Neural cell (in vitro differentiated cells): ENCODE measurements around the gene ARHGAP30. TPM values are rescaled to one million over a fixed set of nuclear protein-coding genes. Genes with fewer than 3 reads are reported as not detected.
A peak's percentile ranks its signal among the peaks of the same experiment; 100 is the strongest.

ENCODE experiments used
- H2AFZ ChIP-seq: fragments of 200-600, 300-800 bp; sonication (generic), shearing (Covaris generic); 2 replicates; pipeline ENCODE4 v1.6.0; 2014; ENCODE audit warnings: low read depth, mild to moderate bottlenecking, antibody characterized with exemption, low read length, moderate library complexity
- H3F3A ChIP-seq: fragments of 200-600 bp; shearing (Covaris generic); 2 replicates; pipeline ENCODE4 v1.6.1; 2016; ENCODE audit warnings: mild to moderate bottlenecking, moderate library complexity, mixed read lengths, antibody characterized with exemption, low read length; ENCODE audit not compliant: insufficient read depth, poor library complexity, severe bottlenecking
- H3K27ac ChIP-seq: fragments of 200-600, 300-800 bp; sonication (generic), shearing (Covaris generic); 2 replicates; pipeline ENCODE4 v1.5.1; 2014; ENCODE audit warnings: mild to moderate bottlenecking, low read length, moderate library complexity
- H3K27me3 ChIP-seq: fragments of 300-800, 200-600 bp; sonication (generic), shearing (Covaris generic); 2 replicates; pipeline ENCODE4 v1.6.0; 2014; ENCODE audit warnings: mild to moderate bottlenecking, low read depth, low read length, moderate library complexity; ENCODE audit not compliant: insufficient read depth
- H3K36me3 ChIP-seq: fragments of 300-800, 200-600 bp; sonication (generic), shearing (Covaris generic); 2 replicates; pipeline ENCODE4 v1.5.1; 2014; ENCODE audit warnings: mild to moderate bottlenecking, antibody characterized with exemption, low read length, moderate library complexity; ENCODE audit not compliant: insufficient read depth
- H3K4me2 ChIP-seq: fragments of 300-800, 200-600 bp; sonication (generic), shearing (Covaris generic); 2 replicates; pipeline ENCODE4 v1.6.0; 2014; ENCODE audit warnings: mild to moderate bottlenecking, low read length
- H3K4me3 ChIP-seq: fragments of 300-800, 200-600 bp; sonication (generic), shearing (Covaris generic); 2 replicates; pipeline ENCODE4 v1.5.1; 2014; ENCODE audit warnings: mild to moderate bottlenecking, low read length, moderate library complexity
- H3K79me2 ChIP-seq: fragments of 200-600 bp; shearing (Covaris generic); replicated peaks from 2 replicates; pipeline ENCODE4 v1.6.0; 2014; ENCODE audit warnings: mild to moderate bottlenecking, low read length, moderate library complexity; ENCODE audit not compliant: insufficient read depth
- H3K9ac ChIP-seq: fragments of 300-800, 200-600 bp; sonication (generic), shearing (Covaris generic); 2 replicates; pipeline ENCODE4 v1.6.1; 2016; ENCODE audit warnings: mild to moderate bottlenecking, low read length, mixed read lengths
- H3K9me2 ChIP-seq: fragments of 200-600 bp; shearing (Covaris generic); 2 replicates; pipeline ENCODE4 v1.6.1; 2016; ENCODE audit warnings: mild to moderate bottlenecking, low read length, mixed read lengths; ENCODE audit not compliant: insufficient read depth
- H3K9me3 ChIP-seq: fragments of 200-600, 300-800 bp; sonication (generic), shearing (Covaris generic); 2 replicates; pipeline ENCODE4 v1.6.1; 2016; ENCODE audit warnings: mild to moderate bottlenecking, mixed run types, low read length, moderate library complexity, mixed read lengths
- H4K20me1 ChIP-seq: fragments of 200-600 bp; shearing (Covaris generic); 2 replicates; pipeline ENCODE4 v1.6.1; 2016; ENCODE audit warnings: mild to moderate bottlenecking, mixed run types; ENCODE audit not compliant: insufficient read depth
- EP300 ChIP-seq: fragments of 450-650 bp; conservative IDR thresholded peaks from 2 replicates; pipeline ENCODE4 v1.6.1; 2014; ENCODE audit warnings: antibody characterized with exemption, mild to moderate bottlenecking, moderate library complexity; ENCODE audit not compliant: poor library complexity, severe bottlenecking
- EZH2 ChIP-seq: fragments of 200-600, 300-800 bp; shearing (Covaris generic), sonication (generic); IDR thresholded peaks from 2 replicates; pipeline ENCODE4 v1.6.1; 2014; ENCODE audit warnings: antibody characterized with exemption, low read length, borderline replicate concordance, mild to moderate bottlenecking; ENCODE audit not compliant: insufficient read depth, poor library complexity, severe bottlenecking
- MXI1 ChIP-seq: fragments of 450-650 bp; conservative IDR thresholded peaks from 2 replicates; pipeline ENCODE4 v1.6.1; 2014; ENCODE audit warnings: antibody characterized with exemption, mild to moderate bottlenecking; ENCODE audit not compliant: poor library complexity, severe bottlenecking
- POLR2AphosphoS5 ChIP-seq: IDR thresholded peaks from 2 replicates; pipeline ENCODE4 v1.6.1; 2012
- RAD21 ChIP-seq: fragments of 450-650 bp; conservative IDR thresholded peaks from 2 replicates; pipeline ENCODE4 v1.6.1; 2014; ENCODE audit warnings: antibody characterized with exemption, mild to moderate bottlenecking, moderate library complexity
- REST ChIP-seq: IDR thresholded peaks from 2 replicates; pipeline ENCODE4 v1.6.1; 2012; ENCODE audit warnings: borderline replicate concordance
- SMC3 ChIP-seq: fragments of 450-650 bp; conservative IDR thresholded peaks from 2 replicates; pipeline ENCODE4 v1.6.1; 2014; ENCODE audit warnings: antibody characterized with exemption, mild to moderate bottlenecking, moderate library complexity; ENCODE audit not compliant: poor library complexity
- TAF1 ChIP-seq: IDR thresholded peaks from 2 replicates; pipeline ENCODE4 v1.6.1; 2012; ENCODE audit warnings: low read depth
- polyA plus RNA-seq: library from polyadenylated mRNA; depleted of rRNA; stranded (reverse); fragments of >200 nt; gene quantifications from 2 replicates; pipeline ENCODE4 v1.2.3, GENCODE V29; 2014
- TF ChIP-seq, protein P1 (sequence below): fragments of 450-650 bp; IDR thresholded peaks from 2 replicates; pipeline ENCODE4 v1.5.1; 2014; ENCODE audit warnings: antibody characterized with exemption, mild to moderate bottlenecking, moderate library complexity; ENCODE audit not compliant: poor library complexity, severe bottlenecking

ARHGAP30 gene
- polyA plus RNA-seq, 1 donor from 2014 or later, result not detected

DNA sequence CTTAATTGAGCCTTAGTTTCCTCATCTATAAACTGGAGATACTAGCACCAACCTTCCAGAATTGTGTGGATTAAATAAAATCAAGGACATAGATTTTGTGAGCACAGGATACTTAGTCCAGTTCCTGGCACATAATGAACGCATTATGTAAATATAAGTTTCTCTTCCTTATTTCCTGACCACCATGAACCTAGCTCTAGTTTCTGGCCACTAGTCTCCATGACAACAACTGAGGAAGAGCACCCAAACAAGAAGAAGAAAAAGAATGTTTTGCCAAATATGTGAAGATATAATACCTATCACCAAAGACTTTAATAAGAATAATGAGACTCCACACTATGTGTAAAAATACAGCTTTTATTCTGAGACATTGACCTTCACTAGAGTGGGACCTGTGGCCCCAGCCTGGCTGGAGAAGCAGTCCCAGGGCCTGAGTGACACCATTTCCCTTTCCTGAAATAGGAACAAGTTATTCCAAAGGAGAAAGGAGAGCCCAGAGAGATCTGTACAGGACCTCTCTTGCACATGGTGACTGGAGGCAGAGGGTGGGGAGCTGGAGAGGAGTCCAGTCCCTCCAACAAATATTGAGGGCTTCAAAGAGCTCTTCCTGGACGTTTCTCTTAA is 23.0 kb downstream of the ARHGAP30 start:
- Histone ChIP-seq H2AFZ (peak overlapping the region; percentile 76), H3K9ac (peak overlapping the region; percentile 98)
- TF ChIP-seq MXI1 (no peak), REST (no peak), POLR2AphosphoS5 (no peak), RAD21 (no peak), EP300 (no peak), EZH2 (no peak), SMC3 (no peak), TAF1 (no peak)
- TF ChIP-seq, protein P1, sequence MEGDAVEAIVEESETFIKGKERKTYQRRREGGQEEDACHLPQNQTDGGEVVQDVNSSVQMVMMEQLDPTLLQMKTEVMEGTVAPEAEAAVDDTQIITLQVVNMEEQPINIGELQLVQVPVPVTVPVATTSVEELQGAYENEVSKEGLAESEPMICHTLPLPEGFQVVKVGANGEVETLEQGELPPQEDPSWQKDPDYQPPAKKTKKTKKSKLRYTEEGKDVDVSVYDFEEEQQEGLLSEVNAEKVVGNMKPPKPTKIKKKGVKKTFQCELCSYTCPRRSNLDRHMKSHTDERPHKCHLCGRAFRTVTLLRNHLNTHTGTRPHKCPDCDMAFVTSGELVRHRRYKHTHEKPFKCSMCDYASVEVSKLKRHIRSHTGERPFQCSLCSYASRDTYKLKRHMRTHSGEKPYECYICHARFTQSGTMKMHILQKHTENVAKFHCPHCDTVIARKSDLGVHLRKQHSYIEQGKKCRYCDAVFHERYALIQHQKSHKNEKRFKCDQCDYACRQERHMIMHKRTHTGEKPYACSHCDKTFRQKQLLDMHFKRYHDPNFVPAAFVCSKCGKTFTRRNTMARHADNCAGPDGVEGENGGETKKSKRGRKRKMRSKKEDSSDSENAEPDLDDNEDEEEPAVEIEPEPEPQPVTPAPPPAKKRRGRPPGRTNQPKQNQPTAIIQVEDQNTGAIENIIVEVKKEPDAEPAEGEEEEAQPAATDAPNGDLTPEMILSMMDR, result no peak

DNA sequence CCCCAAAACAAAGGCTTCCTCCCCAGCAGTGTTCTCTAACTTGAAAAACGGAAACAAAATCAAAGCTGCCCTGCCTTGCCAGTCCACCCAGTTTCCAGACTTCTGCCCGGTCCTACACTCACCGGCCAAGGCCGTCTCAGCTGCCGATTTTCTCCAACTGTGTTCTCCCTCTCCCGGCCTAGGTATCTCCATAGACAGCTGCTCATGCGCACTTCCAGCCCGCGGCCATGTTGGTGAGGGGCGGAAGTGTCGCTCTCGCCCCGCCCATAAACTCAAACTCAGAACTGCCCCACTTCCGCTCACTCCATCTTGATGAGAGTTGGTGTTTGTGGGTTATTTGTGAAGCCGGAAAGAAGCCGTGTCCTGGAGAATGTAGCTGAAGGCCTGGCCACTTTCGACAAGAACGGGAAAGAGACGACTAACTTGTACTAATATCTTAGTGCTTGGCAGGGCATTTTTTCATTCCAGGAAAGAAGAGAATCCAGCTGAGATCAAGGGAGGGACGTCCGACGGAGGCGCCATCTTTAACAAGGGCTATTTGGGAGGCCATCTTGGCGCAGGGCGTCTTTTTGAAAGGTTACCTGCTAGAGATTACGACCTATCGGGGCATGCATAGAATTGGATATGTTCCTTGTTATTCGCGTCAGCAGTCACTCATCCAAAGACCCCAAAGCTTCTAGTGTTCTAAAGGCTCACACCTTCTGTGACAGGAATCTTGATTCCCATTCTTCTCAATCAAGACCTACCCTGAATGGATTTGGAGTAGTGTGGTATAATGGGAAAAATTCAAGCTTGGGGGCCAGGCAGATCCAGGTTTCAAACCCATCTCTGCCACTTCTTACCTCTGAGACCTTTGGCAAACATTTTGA is 23.7 kb downstream of the ARHGAP30 start, which contains the start of gene USF1:
TSS of gene USF1 (minus strand) at position 242 of the 869 bp plus-strand sequence. CDS start 2,702 bp downstream, outside the sequence.
- Histone ChIP-seq H3K4me3 (peak within 1 kb of the TSS; percentile 91), H2AFZ (peak within 1 kb of the TSS; percentile 76), H3K27ac (peak within 1 kb of the TSS; percentile 95), H3K9me2 (no peaks in the 10 kb centered on the region), H3K9me3 (peaks cover 12% of the 10 kb centered on the region), H3K79me2 (peaks cover 22% of the 10 kb centered on the region), H4K20me1 (no peaks in the 10 kb centered on the region), H3K27me3 (no peaks in the 10 kb centered on the region), H3K36me3 (peaks cover 7% of the 10 kb centered on the region), H3K9ac (peak within 1 kb of the TSS; percentile 98), H3K4me2 (peak within 1 kb of the TSS; percentile 97), H3F3A (peaks cover 3% of the 10 kb centered on the region)
- TF ChIP-seq TAF1, result peak; percentile 99
- TF ChIP-seq RAD21, result no peak
- peak; percentile 78 for TF ChIP-seq EP300
- no peak for TF ChIP-seq EZH2
- TF ChIP-seq POLR2AphosphoS5, result peak; percentile 97
- TF ChIP-seq REST, result peak; percentile 98
- TF ChIP-seq MXI1, result peak; percentile 61

More for the DNA sequence above, 23.0 kb downstream of the ARHGAP30 start:
- Histone ChIP-seq H3K9me3 (peaks cover 12% of the 10 kb centered on the region), H3F3A (peaks cover 3% of the 10 kb centered on the region), H3K27me3 (no peaks in the 10 kb centered on the region), H3K9me2 (no peaks in the 10 kb centered on the region), H3K27ac (peak overlapping the region; percentile 95), H3K36me3 (peaks cover 7% of the 10 kb centered on the region), H3K4me3 (peak overlapping the region; percentile 91), H4K20me1 (no peaks in the 10 kb centered on the region), H3K79me2 (peaks cover 22% of the 10 kb centered on the region), H3K4me2 (peak overlapping the region; percentile 45)
